Subcutaneous adipose tissue (tissue), 4 donors: ENCODE results near the gene GRID1. TPM values are rescaled to one million over a fixed set of nuclear protein-coding genes. Genes with fewer than 3 reads are reported as not detected.

ENCODE experiments used
- total RNA-seq, 4 donors: library from RNA; depleted of rRNA; stranded (reverse); fragments of >200 nt; gene quantifications; one replicate each; pipeline ENCODE4 v1.1.0, GENCODE V29; 2016
- TF ChIP-seq, protein P1 (sequence below): fragments of 450-650 bp; IDR thresholded peaks from one replicate; pipeline ENCODE4 v1.5.1; 2016; ENCODE audit warnings: low read depth, mild to moderate bottlenecking, control low read depth, antibody characterized with exemption, moderate library complexity

Gene GRID1
- total RNA-seq, 4 donors from 2014 or later, result 0.49 to 2.0 (median 1.1) TPM

DNA sequence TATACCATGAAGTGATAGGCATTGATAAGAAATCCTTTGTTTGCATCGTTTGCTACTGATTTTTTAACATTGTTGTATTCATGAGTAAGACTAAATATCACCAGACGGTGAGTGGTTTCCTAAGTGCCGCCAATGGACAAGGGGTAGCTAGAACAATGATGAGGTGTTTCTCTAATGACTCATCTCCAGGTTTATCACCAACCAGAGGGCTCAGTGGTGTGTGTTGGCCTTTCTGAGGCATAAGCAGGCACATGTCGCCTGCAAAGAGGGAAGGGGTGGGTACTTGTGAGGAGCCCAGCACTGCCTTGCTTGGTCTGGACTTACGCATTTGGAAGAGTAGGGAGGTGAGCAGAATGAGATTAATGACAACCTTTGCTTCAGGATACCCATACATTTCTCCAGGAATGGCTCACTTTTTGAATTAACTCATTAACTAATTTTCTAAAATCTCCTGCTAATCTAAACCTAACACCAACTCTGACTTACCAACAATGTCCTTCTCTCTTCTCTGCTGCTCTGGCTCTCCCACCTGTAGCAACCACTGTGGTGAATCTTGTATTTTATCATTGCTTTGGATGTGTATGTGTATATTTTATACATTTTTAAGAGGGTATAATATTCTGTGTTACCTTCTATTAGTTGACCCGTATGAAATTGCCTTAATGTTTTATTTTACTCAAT, 722.6 kb downstream of the GRID1 start:
- TF ChIP-seq, protein P1, sequence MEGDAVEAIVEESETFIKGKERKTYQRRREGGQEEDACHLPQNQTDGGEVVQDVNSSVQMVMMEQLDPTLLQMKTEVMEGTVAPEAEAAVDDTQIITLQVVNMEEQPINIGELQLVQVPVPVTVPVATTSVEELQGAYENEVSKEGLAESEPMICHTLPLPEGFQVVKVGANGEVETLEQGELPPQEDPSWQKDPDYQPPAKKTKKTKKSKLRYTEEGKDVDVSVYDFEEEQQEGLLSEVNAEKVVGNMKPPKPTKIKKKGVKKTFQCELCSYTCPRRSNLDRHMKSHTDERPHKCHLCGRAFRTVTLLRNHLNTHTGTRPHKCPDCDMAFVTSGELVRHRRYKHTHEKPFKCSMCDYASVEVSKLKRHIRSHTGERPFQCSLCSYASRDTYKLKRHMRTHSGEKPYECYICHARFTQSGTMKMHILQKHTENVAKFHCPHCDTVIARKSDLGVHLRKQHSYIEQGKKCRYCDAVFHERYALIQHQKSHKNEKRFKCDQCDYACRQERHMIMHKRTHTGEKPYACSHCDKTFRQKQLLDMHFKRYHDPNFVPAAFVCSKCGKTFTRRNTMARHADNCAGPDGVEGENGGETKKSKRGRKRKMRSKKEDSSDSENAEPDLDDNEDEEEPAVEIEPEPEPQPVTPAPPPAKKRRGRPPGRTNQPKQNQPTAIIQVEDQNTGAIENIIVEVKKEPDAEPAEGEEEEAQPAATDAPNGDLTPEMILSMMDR, result no peak

DNA sequence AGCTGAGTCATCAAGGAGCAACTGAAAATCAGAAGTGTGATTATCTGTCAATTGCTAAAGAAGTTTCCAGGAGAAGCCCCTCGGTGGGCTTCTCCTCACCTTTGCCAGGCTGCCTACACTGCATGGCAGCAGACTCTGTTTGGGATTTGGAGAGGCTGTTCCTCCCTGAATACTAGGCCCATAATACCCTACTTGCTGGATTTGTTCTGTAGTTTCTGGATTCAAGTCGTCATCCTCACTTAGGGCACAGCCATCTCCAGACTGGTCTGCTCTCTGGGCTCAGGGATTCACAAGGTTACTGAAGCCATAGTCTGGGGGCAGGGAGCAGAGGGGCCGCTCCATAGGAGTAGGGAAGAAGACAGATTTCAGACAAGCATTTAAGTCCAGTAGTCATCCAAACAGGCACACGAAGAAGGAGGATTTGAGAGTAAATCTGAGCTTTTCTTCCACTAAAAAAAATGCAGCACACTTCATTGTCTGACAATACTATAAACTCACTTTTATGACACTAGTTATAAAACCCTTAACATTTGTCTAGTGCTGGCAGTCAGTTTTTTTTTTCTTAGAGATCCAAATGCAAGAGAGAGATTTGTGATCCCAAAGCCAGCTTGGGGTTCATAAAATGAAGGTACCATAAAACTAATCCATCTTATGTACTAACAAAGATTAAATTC, 723.3 kb downstream of the GRID1 start:
- TF ChIP-seq, protein P1, result no peak

DNA sequence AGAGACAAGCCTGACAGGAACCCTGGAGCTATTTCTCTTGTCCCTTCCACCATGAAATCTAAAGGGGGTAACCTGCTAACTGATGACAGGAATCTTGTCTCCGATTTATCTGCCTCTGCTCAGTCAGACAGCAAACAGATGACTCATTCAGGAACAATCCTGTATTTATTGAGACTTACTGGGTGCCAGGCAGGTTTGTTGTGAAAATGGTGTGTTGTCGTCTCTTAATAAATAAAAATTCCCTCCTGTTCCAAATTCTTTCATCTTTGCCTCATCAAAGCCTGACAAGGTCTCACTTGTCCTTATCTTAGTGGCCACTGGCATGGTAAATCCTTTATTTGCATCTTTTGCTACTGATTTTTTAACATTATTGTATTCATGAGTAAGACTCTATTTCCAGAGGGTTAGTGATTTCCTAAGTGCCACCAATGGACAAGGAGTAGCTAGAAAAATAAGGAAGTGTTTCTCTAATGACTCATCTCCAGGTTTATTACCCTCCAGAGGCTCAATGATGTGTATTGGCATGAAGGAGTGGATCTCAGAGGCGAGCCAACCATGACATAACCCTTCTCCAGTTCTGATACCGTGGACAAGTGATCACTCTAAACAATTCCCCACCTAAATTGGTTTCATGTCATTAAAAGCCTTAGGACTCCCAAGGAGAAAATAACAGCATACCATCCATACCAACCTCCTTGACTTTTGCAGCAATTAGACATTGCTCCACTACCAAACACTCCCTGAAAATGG, 724.0 kb downstream of the GRID1 start:
- TF ChIP-seq, protein P1, result no peak

DNA sequence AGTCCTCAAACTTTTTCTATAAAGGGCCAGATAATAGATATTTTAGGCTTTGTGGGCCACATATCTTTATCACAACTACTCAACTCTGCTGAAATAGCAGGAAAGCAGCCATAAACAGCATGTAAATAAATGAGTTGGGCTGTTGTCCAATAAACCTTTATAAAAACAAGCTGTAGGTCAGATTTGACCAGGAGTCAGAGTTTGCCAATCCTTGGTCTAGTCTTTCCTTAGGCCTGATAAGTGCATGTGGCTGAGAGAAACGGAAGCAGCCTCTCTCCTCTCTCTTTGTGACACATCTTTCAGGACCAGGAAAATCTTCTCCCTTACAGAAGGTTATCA, 724.5 kb downstream of the GRID1 start:
- TF ChIP-seq, protein P1, result no peak

DNA sequence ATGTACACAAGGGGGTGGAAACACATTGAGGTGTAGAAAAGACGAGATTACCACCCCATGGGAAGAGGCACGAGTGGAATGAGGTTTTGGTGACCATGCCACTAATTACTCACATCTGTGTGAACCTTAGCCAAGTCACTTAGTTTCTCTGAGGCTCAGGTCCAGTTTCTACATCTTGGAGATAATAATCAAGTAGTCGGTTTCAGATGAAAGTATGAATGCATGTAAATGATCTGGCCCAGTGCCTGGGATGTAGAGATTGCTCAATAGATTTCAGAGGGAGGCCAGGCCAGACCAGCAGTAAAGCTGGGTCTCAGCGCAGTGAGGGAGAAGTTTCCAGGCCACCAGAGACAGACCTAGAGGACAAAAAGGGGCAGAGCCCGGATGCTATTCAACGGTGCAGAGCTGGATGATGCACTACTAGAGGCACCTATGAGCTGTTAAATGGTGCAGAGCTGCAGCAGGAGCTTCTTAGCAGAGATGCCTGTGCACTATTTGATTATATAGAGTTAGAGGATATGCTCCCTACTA, 725.1 kb downstream of the GRID1 start:
- TF ChIP-seq, protein P1, result no peak

DNA sequence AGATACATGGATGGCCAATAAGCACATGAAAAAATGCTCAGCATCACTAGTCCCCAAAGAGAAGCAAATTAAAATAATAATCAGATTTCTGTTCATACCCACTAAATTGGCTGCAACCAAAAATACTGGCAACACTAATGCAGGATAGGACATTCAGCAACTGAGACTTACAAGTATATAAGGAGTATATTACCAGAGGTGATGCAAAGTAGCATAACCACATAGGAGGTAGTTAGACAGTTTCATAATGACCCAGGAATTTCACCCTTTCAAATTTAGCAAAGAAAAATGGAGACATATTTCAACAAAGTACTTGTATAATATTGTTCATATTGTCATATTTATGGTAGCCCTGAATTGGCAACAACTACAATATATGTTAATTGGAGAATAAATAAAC, 727.8 kb downstream of the GRID1 start:
- TF ChIP-seq, protein P1, result no peak

DNA sequence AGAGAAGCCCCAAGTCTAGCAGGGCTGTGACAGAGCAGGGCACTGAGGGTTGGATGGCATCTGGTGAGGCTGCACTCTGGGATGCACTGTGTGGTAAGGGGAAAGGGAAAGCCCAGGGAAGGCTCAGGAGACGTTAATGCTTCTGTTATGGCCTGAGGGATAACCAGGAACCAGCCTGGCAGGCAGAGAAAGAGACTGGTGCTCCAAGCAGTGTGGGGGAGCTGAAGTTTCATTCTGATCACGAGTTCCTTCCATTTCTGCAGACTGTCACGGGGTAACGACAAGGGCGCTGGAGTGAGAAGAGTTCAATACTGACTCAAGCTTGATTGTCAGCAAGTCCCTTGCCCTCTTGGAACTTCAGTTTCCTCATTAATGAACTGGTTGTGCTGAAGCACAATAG, 730.9 kb downstream of the GRID1 start:
- TF ChIP-seq, protein P1, result no peak
